CD4-positive, alpha-beta T cell treated with Interleukin-12 subunit alpha and Interleukin-12 subunit beta, for 1 hour (primary cell): Measurements from ENCODE around the gene SCN3B.

ENCODE experiments used
- DNase-seq: peaks from one replicate; pipeline ENCODE4 v3.0.0-alpha.2; 2020

The SCN3B gene

GRCh38 chr11:123653827-123654565 is 428 bp downstream of the SCN3B start:
- DNase-seq: no peak

DNA sequence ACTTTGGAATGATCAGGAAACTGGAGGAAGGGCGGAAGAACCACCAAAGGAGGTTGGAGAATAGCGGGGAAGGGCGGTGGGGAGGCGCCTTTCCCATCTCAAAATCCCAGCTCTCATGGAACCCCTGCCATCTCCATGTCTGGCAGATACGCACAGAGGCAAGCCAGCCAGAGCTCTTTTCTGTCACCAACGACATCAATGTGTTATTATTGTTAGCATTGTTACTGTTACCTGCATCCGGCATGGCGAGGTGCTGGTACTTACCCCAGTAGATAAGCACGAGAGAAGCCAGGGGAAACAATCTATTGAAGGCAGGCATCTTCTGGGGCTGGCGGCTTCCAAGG is 969 bp downstream of the SCN3B start:
- DNase-seq: no peak

DNA sequence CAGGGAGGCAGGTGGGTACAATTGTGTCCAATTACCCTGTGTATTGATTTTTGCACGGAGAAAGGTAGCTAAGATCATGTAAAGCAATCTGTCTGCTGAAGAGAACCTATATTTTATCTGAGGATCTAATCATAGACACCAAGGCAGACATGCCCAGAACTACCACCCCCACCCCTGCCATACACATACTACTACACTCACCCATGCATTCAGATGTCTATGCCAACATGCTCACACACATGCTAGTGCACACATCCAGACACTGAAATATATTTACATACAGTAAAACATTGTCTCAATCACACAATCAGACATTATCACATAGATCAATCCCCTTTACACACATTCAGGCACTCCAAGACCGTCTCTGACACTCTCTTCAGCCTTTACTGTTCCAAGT is 1.8 kb downstream of the SCN3B start:
- no peak for DNase-seq

- DNase-seq: no peak
These were observed 3.5 kb downstream of the SCN3B start for GRCh38 chr11:123650901-123651300.

DNA sequence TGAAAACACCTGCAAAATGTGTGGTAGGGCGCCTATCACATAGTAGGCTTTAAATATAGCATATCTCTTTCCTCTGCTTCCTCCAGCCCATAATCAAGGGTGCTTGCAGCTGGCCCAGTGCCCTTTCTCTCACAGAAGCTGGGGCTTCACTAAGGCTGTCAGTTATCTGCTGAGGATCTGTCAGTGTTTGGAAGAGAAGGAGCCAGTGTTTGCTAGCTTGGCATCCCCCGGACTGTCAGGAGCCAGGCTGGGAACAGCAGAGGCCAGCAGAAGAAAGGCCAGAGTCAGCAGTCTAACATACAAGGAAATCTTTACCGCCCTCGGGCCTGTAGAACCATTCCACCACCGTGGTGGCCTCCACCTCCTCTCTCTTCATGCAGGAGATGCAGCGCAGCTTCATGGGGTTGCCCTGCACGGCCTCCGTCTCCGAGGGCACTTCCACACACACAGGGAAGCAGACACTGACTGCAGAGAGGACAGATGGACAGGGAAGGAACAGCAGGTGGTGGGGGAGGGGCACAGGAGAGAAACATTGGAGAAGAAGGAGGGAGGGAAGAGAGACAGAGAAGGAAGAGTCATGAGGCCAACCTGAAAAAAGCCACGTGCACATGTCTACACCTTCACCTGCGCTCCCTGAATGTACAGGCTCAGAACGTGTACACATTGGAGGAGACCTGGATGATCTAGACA is 9.0 kb downstream of the SCN3B start:
- no peak for DNase-seq

DNA sequence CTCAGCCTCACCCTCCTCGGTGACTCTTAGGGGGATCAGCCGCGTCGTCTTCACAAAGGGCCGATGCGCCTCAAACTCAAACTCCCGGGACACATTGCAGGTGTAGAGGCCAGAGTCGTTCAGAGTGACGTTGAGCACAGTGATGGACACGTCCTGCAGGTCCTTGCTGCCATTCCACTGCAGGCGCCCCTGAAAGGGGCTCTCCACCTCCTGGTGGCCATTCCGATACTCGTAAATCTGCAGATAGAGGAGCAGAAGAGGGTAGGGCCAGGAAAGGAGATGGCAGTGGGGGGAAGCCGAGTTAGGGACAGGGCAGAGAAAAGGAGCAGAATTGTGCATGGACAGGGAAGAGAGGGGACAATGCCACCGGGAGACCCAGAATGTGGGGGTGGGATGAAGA is 12.0 kb downstream of the SCN3B start:
- no peak for DNase-seq

DNA sequence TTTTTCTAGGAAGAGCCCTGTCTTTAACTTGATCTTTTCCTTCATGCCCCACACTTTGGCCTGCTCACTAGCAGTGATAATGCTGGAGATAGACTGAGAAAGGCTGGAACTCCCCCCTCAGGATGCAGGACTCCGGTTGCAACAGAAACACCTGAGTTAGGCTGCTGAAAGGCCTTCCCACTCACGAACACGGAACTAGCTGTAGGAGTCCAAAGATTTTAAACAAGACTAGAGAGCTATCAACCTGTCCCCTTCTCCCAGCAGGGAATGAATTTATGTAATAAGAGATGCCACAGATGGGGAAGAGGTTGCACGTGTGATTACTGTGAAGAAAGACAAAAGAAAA is 13.0 kb downstream of the SCN3B start:
- no peak for DNase-seq

GRCh38 chr11:123640677-123641494 is 13.5 kb downstream of the SCN3B start:
- DNase-seq: peak; percentile 32

DNA sequence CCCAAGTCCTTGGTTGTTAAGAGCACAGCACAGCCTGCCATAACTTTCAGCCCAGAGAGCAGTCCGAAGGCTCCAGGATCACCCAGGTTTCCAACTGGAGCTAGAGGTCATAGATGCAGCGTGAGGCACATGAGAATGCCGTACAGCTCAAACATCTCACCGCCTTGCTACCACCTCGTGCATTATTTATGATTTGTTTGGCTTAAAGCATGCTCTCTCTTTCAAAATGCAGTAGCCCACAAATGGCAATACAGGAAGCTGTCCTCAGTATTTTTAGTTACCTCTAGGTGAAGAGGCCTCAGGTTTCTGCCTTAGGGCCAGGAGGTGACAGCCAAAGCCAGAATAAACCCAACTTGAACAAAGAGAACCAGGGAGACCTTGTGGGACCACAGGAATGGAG is 14.4 kb downstream of the SCN3B start:
- DNase-seq: no peak

DNA sequence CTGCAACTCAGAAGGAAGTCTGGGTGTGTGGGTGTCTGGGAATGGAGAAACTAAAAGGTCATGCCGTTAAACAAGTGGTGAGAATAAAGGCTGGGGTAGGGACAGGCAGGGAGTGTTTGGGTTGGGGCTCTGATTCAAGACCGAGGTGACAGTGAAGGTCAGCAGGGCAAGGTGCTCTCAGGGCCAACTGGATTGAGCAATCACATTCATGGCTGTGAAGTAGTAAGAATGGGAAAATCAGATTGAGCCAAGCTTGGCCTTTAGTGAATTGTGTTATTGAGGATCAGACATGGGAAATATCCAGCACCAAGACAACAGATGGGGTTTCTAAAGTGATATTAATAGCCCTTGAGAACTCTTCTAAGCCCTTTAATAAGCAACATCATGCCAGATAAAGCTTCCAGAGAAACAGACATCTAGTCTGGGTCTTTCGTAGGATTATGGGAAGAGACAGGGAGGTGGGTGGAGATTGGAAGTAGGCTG is 24.3 kb downstream of the SCN3B start:
- DNase-seq: no peak

- DNase-seq: no peak
These were observed 25.3 kb downstream of the SCN3B start for GRCh38 chr11:123628936-123629683.

- no peak for DNase-seq
These were observed 29.4 kb downstream of the SCN3B start for GRCh38 chr11:123624974-123625373.

DNA sequence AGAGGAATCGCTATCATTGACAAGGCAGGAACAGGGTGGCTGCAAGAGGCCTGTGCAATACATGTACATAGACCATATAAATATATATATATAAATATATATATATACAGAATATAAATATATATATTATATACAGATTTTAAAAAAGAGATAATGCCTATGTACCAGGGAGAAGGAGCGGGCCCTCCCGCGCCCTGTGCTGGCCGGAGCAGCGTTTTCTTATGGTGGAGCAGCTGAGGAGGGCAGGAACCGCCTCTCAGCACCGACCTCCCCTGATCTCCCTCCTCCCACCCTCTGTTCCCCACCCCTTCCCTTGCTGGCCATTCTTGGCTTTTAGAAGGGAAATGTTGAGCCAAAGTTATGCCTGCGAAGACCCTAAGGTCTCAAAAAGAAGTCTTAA is 31.8 kb downstream of the SCN3B start:
- no peak for DNase-seq

DNA sequence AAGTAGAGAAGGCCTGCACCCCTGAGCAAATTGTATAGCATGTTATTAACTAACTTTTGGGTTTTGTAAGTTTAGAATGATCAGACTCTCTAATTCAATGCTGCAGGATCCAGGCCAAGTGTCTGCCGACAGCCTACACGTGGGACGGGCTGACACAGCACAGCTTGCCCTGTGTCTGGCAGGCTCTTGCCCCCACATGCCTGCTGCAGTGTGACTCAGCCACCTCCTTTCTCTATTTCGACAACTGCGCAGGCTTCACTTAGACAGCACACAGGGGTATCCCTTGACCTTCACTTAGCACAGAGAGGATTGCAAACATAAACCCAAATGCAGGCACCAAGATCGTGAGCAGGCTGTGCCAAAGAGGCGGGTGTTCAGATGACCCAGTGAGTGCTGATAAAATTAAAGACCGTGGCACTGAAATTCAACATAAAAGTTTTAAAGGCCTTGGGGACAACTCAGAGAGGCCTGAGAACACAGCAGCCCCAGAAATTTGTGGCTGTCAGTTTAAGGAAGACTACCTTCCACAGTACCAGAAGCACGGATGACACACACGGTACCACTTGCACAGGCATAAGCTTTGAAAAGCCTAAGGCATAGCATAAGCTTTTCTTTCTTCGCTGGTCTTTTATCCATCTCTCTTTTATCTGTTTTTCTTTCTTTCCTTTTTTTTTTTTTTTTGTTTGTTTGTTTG is 37.8 kb downstream of the SCN3B start:
- DNase-seq: no peak

DNA sequence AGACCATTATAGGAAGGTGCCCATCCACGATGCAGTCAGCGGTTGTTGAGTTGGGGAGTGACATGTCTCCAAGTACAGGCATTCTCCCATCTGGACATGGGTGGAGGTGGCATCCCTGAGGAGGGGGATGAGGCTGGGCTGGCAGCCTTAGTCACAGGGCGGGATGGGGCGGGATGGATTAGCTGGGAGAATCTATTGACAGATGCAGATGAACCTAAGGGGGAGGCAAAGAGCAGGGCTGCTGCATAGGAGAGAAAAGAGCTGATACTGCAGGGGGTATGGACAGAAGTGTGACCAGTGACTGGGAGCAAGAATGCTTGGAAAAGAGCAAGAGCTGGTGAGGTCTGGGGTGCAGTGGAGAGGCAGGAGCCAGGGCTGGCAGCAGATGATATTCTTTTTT is 42.7 kb downstream of the SCN3B start:
- DNase-seq: no peak

- no peak for DNase-seq
These were observed 45.5 kb downstream of the SCN3B start for GRCh38 chr11:123608945-123609344.

- DNase-seq: no peak
These were observed 46.1 kb downstream of the SCN3B start for GRCh38 chr11:123608371-123608770.

DNA sequence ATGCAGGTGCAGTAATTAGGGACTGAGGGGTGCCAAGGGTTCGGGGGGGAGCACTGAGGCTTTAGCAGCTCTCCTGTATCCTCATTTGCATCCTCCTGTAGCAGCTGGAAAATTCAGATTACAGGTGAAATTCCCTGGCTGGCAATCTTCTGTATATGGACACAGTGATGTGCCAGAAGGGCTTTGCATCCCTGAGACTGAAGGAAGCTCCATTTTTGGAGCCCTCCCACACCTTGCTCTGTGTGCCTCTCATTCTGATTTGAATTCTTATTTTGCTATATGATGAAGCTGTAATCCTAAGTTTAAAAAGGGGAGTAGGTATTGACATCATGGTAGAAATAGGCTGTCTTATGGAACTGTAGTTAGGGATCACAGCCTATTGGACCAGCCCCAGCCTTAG is 46.6 kb downstream of the SCN3B start:
- DNase-seq: no peak

DNA sequence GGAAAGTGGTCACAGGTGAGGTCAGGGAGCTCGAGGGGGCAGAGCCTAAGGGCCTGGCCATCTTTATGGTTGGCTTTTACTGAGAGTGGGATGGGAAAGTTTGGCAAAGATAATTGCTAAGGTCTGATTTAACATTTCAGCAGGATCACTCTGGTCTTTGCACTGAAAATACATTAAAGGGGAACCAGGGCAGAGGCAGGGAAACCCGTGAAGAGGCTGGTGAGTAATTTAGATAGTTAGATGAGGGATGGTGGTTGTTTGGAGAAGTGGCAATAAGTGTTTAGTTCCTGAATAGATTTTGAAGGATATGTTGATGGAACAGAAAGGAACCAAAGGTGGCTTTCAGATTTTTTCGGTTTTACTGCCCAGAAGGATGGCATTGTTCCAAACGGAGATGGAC is 50.8 kb downstream of the SCN3B start:
- no peak for DNase-seq

DNA sequence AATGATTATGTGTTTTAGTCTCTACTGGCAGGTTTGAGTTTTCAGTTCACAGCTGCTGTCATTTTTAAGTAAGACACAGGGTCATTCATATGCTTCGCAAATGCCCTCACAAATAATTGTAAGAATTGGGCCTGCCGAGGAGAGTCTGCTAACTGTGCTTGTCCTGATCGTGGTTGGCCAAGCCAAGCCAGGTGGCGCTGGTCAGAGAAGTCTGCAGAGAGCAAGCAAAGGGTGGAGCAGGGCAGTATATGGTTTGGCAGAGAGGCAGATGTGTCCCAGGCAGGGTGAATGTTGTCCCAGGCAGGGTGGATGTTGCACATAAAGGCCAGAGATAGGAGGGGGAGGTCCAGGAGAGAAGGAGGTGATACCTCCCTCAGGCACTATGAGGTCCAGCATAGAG is 52.7 kb downstream of the SCN3B start:
- no peak for DNase-seq

DNA sequence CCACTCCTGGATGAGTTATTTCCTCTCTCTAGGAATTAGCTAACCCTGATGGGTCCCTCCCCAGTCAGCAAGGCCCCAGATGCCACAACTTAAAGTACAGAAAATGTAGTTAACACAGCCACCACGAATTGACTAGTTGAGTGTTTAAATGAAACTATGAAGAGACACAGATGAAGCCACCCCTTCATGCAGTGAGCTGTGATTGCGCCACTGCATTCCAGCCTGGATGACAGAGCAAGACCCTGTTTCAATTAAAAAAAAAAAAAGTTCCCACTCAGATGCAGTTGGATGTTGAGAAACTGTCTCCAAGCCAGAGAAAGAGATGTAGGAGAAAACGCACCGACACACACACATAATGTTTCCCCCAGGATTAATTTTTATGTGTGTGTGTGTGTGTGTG is 53.3 kb downstream of the SCN3B start:
- no peak for DNase-seq

DNA sequence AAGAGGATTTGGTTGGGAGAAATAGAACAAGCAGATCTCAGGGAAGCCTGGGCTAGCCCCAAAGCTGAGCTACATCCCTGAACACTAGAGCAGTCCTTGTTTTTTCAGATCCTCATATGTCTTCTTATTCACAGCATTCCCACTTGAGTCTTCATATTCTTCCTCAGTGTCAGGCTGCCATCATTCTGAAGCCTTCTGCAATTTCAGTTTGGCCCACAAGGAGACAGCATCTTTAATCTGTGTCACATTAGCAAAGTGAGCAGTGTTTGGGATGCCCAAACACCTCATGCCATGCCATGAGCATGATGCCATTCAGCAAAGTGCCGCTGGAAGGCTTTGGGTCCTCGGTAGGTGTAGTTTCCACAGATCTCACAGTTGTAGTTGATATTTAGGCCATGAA is 56.6 kb downstream of the SCN3B start:
- no peak for DNase-seq

GRCh38 chr11:123594921-123595320 is 59.5 kb downstream of the SCN3B start:
- DNase-seq: no peak
